IPS DF 19.7 (cell line): ENCODE data around the gene ATP10B.

Experiments used
- DNase-seq: peaks from one replicate; pipeline ENCODE4 v3.0.0-alpha.2; 2013; ENCODE audit warnings: low read depth, low spot score

The ATP10B gene

DNA sequence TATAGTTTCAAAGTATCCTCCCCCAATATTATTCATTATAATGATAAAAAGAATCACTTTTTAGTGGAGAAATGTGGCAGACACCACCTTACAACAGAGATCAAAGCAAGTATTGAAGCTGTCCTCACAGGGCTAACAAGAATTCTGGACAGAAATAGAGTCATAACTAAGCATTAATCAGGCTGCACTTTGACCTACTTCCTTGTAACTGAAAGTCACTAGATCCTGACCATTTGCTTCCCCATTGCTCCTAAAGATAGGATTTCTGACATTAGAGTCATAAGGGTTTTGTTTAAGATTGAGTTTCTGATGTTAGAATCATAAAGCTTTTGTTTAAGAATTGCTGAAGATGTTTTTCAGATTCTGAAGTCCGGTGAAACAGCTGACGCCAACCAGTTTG lies 159.7 kb downstream of the ATP10B start:
- DNase-seq: no peak

DNA sequence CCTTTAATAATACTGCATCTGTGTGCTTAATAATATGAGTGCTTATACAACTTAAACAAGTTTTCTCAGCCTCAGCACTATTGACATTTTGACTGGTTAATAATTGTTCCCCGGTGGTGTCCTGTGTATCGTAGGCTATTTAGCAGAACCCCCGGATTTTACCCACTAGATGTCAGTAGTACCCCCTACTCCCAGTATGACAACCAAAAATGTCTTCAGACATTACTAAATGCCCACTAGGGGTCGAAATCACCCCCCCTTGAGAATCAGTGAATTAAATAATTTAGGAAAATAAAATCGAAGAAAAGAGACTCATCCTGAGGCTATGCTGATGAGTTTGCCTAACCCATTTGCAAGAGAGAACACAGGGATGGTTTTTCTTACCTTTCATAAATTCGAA lies 166.3 kb downstream of the ATP10B start:
- peak; percentile 23 for DNase-seq

DNA sequence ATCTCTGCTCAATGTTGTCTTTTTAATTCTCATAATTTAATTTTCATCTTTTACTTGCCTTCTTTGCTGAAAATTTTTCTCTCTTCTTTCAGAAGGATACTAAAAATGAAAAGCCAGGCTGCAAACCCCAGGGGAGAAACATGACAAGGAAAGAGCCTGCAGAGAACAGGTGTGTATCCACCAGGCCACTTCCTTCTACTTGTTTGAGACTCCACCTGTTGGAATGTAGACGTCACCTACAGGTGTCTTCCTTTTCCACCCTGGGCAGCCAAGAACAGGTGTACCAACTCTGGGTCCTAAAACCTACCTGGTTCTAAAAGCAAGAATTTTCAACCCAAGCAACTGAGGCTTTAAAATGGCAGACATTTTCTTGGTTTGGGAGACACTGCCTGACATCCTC lies 166.8 kb downstream of the ATP10B start:
- DNase-seq: peak; percentile 9

DNA sequence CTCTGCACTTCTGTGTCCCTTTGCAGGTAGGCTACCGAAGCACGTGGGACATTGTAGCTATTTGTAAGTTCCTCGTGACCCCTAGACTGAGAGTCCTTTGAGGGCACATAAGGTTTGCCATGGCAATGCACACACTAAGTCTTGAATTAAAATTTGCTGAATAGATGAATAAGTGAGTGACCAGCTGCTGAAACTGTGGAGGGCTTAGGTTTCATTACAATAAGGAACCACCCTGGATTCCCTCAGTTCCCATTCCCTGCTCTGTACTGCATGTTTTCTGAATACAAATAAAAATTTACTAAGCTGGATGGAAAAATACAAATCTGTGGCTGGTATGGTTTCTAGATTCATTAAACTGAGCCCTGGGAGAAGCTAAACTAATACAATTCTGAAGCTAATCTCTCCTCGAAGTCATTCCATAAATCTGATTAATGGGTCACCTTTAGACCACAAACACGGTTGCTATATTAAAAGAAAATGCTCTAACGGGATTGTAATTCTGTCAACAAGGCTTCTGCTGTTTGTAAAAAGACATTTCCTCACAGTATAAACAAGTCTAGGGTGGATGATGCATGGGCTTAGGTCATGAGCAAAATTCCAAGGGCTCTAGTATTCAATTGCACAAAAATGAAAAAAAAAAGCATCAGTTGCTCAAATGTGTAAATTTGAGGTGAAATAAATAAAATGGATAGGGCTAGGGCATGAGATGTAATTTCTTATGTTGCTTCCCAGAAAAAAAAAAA lies 172.3 kb downstream of the ATP10B start:
- no peak for DNase-seq

DNA sequence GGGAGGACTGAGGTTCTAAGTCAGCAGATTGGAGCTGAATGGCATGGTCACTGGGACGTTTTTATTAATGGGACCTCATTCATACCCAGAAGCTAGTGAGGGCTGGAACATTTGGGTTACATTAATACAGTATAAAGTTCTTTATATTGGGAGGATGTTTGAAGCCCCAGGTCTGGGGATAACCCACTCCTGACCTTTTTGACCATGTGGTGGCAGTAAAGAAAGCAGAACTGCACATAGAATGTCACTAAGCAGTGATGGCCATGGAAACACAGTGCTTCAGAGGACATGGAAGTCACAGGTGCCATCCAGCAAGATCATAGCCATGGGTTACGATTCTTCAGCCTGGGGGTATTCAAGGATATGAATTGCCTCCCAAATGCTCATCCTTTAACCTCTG lies 176.0 kb downstream of the ATP10B start:
- DNase-seq: no peak

DNA sequence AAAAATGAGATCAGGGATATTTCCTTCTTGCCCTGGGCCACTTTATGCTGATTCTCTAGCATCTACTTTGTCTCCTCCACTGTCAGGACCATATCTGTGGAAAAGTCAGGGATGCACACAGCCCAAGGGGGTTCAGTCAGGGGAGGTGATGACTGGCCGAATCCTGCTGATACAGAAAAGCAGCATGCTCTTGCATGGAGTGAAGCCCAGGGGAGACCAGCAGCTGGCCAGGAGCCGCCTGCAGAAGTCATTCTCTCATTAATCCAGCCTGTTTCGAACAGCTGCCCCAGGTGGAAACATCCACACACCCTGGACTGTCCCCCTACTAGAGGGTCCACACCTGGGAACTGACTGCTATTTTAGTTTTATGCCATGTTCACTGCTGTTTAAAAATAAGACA lies 177.1 kb downstream of the ATP10B start:
- no peak for DNase-seq

DNA sequence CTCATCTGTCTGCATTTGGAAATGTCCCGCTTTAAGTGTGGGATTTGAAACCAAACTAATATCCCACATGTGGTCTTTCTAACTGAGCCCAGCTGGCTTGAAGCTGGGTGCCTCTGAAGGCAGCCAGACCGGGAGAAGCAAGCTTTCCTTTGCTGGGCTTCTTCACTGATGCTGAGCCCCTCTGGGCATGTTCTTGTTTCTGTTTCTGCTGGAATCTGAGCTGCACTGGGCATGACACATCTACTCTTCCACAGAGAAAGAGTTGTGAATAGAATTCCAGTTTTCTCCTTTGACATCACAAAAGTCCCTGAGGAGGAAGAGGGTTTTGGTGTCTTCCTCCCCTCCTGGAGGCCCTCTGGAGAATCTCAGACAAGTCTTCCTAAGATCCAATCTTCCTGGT lies 179.5 kb downstream of the ATP10B start:
- no peak for DNase-seq

DNA sequence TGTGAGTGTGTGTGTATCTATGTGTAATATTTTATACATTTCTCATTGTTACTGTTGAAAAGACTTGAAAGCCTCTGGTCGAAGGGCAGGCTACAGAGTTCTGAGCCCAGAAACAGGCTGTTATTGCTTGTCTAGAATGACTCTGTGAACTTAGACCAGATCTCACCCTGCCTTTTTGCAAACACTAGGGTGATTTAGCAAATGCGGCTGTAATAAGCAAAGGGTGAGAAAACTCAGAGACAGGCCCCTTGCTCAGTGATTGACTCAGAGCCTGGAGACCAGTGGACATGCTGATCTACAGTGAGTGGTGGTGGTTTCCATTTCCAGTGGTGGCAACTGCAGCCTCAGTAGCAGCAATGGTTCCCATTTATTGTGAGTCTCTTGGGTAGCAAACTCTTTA lies 183.7 kb downstream of the ATP10B start:
- no peak for DNase-seq

DNA sequence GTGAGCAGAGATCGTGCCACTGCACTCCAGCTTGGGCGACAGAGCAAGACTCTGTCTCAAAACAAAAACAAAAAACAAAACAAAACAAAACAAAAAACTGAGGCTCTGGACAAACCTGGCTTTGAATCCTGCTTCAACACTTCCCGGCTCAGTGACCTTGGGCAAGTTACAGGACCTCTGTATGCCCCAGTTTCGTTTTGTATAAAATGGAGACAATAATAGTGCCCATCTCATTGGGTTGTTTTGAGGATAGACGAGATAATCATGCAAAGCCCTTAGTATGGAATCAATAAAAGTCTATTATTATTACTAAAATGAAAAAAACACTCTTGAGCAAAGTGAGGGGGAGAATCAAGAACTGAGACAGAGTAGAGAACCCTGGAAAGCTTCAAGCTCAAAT lies 184.9 kb downstream of the ATP10B start:
- no peak for DNase-seq

DNA sequence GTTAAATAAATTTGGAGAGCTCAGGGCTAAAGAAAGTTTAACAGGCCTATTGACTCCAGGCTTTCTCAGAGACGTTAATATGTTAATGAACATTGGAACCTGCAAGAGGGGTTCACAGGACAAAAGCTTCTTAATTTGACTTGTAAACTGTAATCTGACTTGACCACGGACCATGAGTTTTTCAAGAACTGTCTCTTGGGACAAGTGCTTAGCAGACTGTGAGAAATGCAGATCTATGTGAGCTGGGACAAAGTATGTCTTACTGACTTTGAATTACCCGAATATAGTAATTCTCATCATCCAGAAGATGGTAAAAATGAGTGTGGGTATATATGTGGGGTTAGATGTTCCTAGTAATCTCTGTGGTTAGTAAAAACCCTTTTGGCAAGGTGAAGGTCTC lies 186.6 kb downstream of the ATP10B start:
- no peak for DNase-seq

DNA sequence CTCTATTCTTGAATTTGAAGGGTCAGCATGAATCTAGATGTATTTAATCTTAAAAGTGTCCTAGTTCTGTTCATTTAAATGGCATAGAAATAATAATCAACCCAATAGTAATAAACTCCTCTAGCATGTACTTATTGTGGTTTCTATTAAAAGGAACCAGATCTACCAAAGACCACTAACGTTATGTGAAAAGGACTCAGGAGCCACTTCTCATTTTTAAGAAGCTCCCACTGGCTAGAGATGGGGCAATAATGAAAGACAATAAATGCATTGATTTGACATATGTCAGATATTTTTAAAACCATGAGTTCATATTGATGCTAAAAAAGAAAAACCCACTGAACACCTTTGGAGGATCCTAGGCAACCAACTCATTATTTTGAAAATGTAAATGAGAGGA lies 191.9 kb downstream of the ATP10B start:
- DNase-seq: no peak

DNA sequence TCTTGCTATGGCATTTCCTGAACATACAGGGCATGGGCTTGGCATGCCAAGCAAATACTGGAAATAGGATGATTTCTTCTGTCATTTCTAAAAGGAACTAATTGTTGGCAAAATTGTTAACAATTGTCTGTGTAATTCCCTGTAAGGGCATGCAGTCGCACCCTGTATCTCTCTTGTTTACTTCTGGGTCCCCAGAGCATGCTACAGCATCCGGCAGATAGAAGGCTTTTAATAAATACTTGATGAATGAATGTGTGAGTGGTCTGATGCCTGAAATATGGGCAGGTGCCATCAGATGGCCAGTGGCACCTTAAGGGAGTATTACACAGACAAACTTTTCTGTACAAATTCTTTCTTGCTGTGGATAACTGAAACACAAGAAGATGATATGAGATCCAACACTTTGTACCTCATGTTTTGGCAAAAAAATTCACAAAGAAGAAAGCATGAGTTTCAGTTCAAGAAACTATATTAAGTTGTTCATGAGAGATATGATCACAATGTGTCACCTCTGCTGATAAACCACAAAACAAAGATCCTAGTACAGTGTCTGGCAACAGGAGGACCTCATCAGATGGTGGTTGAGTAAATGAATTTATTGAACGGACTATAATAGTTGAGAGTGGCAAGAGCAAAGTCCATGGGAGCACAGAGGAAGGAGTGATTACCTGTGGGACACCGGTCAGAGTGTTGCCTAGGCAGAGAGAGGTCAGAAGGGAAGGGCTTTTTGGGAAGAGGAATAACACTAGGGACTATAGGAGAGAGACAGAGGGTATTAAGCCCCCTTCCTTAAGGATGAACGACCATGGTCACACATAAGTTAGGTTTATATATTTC lies 194.2 kb downstream of the ATP10B start:
- DNase-seq: no peak

DNA sequence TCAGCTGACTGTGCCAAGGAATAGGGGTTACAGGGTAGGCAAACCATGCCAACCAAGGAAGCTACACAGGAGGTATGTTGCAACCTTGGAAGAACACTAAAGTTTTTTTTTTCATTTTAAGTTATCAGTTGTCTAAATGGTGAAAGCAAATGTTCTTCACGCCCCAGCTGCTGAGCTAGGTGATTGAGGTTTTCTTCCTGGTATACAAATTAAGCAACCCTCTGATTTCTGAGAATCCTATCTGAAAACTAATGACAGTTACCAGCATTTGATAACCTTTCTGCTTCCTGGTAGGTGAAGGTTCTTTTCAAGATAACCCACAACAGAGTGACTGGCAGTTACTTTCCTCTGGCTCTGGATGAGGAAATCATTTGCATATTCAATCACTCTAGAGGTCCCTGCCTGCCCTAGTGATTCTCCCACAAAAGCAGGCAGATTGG lies 194.9 kb downstream of the ATP10B start:
- no peak for DNase-seq

DNA sequence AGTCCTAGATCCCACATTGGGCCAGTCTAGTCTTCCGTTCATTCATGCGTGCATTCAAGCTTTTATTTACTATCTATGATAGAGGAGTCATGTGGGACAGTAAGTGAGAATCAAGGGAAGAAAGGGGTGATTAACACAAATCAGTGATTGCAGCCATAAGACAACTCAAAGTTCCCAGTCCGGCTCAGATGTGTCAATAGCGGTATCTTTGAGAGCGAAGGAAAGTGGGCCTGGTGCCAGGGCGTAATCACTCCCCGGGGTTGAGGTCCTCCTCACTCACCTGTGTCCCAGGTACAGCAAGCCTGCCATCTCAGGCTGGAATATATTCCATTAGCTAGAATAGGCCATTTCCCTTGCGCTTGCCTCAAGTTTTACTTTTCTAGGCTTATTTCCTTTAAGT lies 196.3 kb downstream of the ATP10B start:
- no peak for DNase-seq

DNA sequence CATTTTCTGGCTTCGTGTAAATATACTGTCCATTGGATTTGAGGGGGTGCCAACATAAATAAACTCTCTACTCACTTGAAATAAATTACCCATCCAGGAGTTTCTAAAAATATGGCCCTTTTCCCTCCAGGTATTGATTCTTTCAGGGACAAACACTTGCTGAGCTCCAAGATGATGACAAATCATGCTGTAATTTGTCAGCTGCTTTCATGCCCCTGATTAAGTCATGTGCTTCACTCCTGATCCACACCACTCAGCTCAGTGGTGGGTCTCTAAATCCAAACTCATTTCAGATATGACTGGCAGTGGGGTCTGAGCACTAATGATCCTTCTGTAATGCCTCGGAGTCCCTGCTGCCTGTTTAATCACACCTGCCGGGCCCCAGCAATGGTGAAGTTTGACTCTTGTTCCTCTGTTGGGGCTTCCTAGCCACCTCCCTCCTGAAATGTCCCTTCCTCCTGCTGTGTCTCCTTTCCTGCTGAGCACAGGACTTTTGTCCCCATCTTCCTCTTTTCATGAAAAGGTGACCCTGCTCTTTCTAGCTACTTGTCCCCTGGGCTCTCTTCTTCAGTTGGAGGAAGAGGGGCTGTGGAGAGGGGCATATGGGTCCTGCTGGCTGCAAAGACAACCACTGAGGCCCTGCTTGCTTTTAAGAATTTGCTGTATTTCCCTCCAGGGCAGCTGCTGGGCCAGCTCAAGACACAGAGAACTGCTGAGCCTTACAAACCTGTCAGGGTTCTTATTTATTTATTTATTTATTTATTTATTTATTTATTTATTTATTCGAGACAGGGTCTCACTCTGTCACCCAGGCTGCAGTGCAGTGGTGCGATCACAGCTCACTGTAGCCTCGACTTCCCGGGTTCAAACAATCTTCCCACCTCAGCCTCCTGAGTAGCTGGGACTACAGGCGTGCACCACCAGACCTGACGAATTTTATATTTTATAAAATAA lies 200.0 kb downstream of the ATP10B start:
- DNase-seq: no peak

DNA sequence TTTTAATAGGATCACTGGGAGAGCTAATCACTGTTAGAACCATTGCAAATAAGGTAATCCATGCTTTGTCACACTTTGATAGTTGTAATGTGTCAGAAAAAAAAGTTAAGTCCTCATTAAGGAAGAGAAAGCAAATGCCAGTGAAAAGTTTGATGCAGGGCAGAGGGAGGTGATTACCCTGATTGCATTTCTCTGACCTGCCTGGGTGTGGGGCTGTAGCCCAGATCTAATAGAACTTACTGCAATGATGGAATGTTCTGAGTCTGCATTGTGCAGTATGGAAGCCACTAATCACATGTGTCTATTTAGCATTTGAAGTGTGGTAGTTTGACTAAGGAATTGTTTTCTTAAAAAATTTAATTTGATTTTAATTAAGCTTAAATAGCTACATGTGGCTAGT lies 202.7 kb downstream of the ATP10B start:
- no peak for DNase-seq

DNA sequence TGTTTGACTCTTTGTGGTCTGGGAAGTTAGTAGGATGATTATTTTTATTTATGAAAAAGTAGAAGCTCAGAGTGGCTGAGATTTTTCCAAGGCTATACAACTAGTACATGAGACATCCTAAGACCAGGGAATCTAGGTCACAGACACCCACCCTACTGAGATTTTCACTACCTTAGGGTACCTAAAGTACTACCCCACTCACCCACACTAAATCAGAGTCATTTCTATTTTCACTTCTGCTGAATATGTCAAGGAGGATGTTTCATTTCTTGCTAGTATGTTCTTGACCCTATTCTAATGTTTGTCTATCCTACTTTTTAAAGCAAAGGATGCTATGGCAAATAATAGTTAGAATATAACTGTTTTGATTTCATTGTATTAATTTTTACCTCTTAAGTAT lies 206.0 kb downstream of the ATP10B start:
- DNase-seq: no peak

DNA sequence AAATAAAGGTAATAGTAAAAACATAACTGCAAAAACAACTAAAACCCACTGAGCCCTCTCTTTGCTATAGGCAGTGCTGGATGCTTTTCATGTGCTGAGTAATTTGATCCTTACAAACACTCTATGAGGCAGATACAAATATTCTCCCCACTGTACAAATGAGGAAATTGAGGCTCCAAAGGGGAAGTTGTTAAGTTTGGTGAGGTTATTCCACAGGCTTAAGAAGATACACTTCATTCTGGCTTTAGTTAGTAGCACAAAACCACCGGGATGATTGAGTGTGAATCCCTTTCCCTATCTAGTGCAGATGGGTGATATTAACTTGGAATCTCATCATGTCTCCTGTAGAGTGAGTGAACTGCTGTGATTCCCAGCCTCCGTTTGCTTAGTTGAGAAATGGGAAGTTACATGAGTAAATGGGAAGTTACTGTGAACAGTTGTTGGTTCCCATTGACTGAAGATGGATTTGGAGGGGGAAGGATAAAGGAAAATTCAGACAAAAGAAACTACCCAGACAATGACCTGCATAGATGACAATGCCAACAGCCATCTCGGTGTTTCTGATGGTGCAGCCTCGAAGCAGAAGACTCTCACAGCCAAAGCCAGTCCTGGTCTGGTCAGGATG lies 208.3 kb downstream of the ATP10B start:
- no peak for DNase-seq

DNA sequence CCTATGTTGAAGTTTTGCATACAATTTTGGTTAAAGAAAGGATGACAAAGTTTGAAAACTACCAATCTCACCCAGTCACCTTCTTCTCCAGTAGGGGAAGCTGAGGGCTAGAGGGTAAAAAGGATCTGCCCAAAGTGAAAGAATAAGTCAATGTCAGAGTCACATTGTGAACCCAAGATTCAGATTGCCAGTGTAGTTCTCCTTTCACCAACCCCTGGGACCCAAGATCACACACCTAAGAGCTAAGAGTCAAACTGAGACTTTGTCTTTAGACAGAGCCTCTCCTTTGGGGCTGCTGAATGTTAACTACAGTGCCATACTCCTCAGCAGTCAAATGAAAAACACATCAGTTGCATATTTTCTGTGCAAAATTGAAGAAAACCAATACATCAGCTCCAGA lies 210.6 kb downstream of the ATP10B start:
- DNase-seq: no peak

DNA sequence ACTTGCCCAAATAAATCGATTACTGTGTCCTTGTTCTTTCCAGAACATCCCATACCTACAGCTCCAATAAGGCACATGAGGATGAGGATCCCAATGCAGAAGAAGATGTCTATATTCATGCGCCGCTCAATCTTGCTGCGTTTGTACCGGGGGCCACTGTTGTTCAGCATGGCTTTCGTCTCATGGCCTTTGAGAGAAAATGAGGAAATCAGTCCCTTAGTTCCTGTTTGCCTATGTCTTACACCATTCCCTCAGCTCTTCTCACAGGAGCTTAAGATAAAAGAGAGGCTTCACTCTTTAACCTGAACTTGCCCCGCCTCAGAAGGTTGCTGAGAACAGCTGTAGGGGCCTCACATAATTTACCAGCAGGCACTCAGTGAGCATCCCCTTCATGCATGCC lies 211.6 kb downstream of the ATP10B start:
- no peak for DNase-seq

DNA sequence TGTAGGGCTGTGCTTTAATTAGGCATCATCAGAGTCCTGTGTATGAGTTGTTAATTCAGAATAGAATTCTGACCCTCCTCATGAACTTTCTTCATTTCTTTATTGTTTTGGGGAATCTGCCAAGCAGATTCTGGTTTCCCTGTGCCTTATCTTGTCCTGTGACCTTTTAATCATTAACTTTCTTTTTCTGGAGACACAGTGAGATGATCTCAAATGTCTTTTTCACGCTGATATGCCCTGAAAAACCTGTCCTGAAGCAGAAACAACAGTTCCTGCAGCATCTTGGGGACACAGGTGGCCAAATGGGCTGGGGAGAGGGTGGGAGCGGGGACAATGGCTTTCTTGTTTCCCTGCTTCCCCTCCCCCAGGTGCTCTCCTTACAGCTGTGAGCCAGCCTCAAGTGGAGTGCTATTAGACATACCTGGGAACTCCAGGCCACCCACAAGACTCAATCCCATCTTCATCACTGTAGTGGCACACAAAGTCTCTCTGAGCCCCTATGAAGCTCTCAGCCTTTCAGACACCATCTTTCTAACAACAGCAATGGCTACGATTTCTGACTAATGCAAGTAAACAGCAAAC lies 213.8 kb downstream of the ATP10B start:
- no peak for DNase-seq
